Nephron progenitor cell (in vitro differentiated cells): Measurements from ENCODE around the gene KIAA2012.

Source experiments
- DNase-seq: peaks from one replicate; pipeline ENCODE4 v3.0.0; 2021
- H3K27ac Mint-ChIP-seq: 2 replicates; pipeline ENCODE4 v1.8.0; 2021; ENCODE audit warnings: mild to moderate bottlenecking, moderate library complexity, mixed read lengths
- H3K27me3 Mint-ChIP-seq: 2 replicates; pipeline ENCODE4 v1.8.0; 2021; ENCODE audit warnings: mild to moderate bottlenecking, low read depth, mixed read lengths; ENCODE audit not compliant: poor library complexity
- H3K36me3 Mint-ChIP-seq: 2 replicates; pipeline ENCODE4 v1.8.0; 2021; ENCODE audit warnings: low read depth, mixed read lengths
- H3K4me1 Mint-ChIP-seq: 2 replicates; pipeline ENCODE4 v1.8.0; 2021; ENCODE audit warnings: mixed read lengths
- H3K4me3 Mint-ChIP-seq: 2 replicates; pipeline ENCODE4 v1.8.0; 2021; ENCODE audit warnings: mild to moderate bottlenecking, moderate library complexity, mixed read lengths
- H3K9me3 Mint-ChIP-seq: 2 replicates; pipeline ENCODE4 v1.8.0; 2021; ENCODE audit warnings: mild to moderate bottlenecking, moderate library complexity, mixed read lengths
- TF ChIP-seq, protein P1 (sequence below): fragments of 200-600 bp; sonication (generic); IDR thresholded peaks from 2 replicates; pipeline ENCODE4 v1.5.0; 2021; ENCODE audit warnings: antibody characterized with exemption

KIAA2012 gene

GRCh38 chr2:202115479-202115971 is 42.5 kb downstream of the KIAA2012 start:
- DNase-seq = no peak
- H3K27ac Mint-ChIP-seq = peak overlapping the region; percentile 23
- peaks cover 27% of the 10 kb centered on the region for H3K36me3 Mint-ChIP-seq
- peaks cover 42% of the 10 kb centered on the region for H3K9me3 Mint-ChIP-seq
- H3K27me3 Mint-ChIP-seq = peaks cover 5% of the 10 kb centered on the region
- peaks cover 39% of the 10 kb centered on the region for H3K4me1 Mint-ChIP-seq
- no peak overlapping the region for H3K4me3 Mint-ChIP-seq
- TF ChIP-seq, protein P1, sequence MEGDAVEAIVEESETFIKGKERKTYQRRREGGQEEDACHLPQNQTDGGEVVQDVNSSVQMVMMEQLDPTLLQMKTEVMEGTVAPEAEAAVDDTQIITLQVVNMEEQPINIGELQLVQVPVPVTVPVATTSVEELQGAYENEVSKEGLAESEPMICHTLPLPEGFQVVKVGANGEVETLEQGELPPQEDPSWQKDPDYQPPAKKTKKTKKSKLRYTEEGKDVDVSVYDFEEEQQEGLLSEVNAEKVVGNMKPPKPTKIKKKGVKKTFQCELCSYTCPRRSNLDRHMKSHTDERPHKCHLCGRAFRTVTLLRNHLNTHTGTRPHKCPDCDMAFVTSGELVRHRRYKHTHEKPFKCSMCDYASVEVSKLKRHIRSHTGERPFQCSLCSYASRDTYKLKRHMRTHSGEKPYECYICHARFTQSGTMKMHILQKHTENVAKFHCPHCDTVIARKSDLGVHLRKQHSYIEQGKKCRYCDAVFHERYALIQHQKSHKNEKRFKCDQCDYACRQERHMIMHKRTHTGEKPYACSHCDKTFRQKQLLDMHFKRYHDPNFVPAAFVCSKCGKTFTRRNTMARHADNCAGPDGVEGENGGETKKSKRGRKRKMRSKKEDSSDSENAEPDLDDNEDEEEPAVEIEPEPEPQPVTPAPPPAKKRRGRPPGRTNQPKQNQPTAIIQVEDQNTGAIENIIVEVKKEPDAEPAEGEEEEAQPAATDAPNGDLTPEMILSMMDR = no peak

- no peak overlapping the region for H3K4me3 Mint-ChIP-seq
- DNase-seq = no peak
- H3K9me3 Mint-ChIP-seq = peaks cover 51% of the 10 kb centered on the region
- H3K27ac Mint-ChIP-seq = peak overlapping the region; percentile 14
- peaks cover 34% of the 10 kb centered on the region for H3K4me1 Mint-ChIP-seq
- H3K27me3 Mint-ChIP-seq = peaks cover 5% of the 10 kb centered on the region
- TF ChIP-seq, protein P1 = no peak
- peaks cover 35% of the 10 kb centered on the region for H3K36me3 Mint-ChIP-seq
These were observed 43.6 kb downstream of the KIAA2012 start for GRCh38 chr2:202116691-202117090.

- H3K36me3 Mint-ChIP-seq = peaks cover 35% of the 10 kb centered on the region
- H3K4me3 Mint-ChIP-seq = no peak overlapping the region
- no peak for DNase-seq
- TF ChIP-seq, protein P1 = no peak
- peaks cover 5% of the 10 kb centered on the region for H3K27me3 Mint-ChIP-seq
- peaks cover 41% of the 10 kb centered on the region for H3K4me1 Mint-ChIP-seq
- H3K27ac Mint-ChIP-seq = no peak overlapping the region
- peaks cover 51% of the 10 kb centered on the region for H3K9me3 Mint-ChIP-seq
These were observed 45.1 kb downstream of the KIAA2012 start for GRCh38 chr2:202118168-202118567.

- TF ChIP-seq, protein P1 = no peak
- H3K9me3 Mint-ChIP-seq = peaks cover 49% of the 10 kb centered on the region
- peaks cover 46% of the 10 kb centered on the region for H3K4me1 Mint-ChIP-seq
- no peak overlapping the region for H3K27ac Mint-ChIP-seq
- peaks cover 5% of the 10 kb centered on the region for H3K27me3 Mint-ChIP-seq
- no peak overlapping the region for H3K4me3 Mint-ChIP-seq
- no peak for DNase-seq
- H3K36me3 Mint-ChIP-seq = peaks cover 35% of the 10 kb centered on the region
These were observed 47.8 kb downstream of the KIAA2012 start for GRCh38 chr2:202120828-202121227.

DNA sequence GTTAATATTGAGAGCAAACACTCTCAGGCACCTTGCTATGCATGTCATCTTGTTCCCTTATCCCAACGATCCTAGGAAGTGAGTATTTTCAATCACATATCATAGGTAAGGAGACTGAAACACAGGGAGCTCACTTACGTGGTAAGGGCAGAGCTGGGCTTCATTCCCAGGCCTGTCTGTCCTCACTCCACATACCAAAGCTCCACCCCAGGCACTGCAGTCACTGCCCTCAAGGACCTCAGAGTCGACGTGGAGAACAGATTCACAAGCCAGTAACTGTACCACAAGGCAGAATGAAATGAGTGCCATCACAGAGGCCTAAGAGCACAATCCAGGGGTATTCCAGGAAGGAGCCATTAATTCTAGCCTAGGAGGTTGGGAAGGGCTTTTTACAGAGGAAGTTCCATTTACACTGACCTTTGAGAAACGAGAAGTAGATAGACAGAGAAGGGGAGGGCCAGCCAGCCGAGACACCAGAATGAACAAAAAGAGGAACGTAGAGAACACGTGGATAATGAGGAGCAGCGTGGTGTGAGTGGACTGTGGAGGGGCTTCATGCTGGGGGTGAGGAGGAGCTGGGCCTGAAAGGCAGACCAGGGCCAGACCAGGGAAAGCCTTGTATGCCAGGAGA is 48.6 kb downstream of the KIAA2012 start:
- DNase-seq = no peak
- H3K27ac Mint-ChIP-seq = peak overlapping the region; percentile 32
- peaks cover 5% of the 10 kb centered on the region for H3K27me3 Mint-ChIP-seq
- peak overlapping the region; percentile 2 for H3K4me3 Mint-ChIP-seq
- peaks cover 38% of the 10 kb centered on the region for H3K4me1 Mint-ChIP-seq
- H3K36me3 Mint-ChIP-seq = peaks cover 35% of the 10 kb centered on the region
- peaks cover 46% of the 10 kb centered on the region for H3K9me3 Mint-ChIP-seq
- TF ChIP-seq, protein P1 = no peak

DNA sequence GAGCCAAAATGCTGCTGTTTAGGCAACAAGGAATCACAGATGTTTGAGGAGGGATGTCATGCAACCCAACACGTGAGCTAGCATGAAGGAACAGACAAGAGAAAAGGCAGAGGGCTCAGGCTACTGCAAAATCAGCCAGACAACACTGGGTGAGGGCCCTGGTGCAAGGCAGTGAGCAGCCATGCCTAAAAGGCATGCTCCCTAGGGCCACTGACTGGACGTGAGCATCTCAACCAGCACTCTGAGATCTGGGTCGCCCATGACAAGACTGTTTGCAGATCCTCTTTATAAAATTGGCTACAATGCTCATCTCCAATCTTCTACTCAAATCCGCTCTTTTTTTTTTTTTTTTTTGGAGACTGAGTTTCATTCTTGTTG is 49.1 kb downstream of the KIAA2012 start:
- peaks cover 4% of the 10 kb centered on the region for H3K27me3 Mint-ChIP-seq
- peak overlapping the region; percentile 2 for H3K4me3 Mint-ChIP-seq
- peaks cover 41% of the 10 kb centered on the region for H3K9me3 Mint-ChIP-seq
- TF ChIP-seq, protein P1 = no peak
- H3K36me3 Mint-ChIP-seq = peaks cover 34% of the 10 kb centered on the region
- peaks cover 39% of the 10 kb centered on the region for H3K4me1 Mint-ChIP-seq
- no peak for DNase-seq
- H3K27ac Mint-ChIP-seq = peak overlapping the region; percentile 32
